HG02973 (cell line): ENCODE measurements around the gene MTX1.
A peak's percentile ranks its signal among the peaks of the same experiment; 100 is the strongest.
"Not testable (repeated sequence)": the region's sequence is repeated elsewhere in the genome, so short reads cannot be mapped to it uniquely, and the experiment has no call there.

ENCODE experiments used
- ATAC-seq: cut with Tn5 transposase; IDR thresholded peaks from one replicate; pipeline ENCODE4 v1.9.1; 2021; ENCODE audit warnings: moderate library complexity; ENCODE audit not compliant: unreplicated experiment

Gene MTX1

GRCh38 chr1:155208541-155209311 lies at the start of gene MTX1:
TSS of gene MTX1 (plus strand) at chr1:155208695. CDS start at chr1:155208805, 110 bp downstream.
- ATAC-seq: peak; percentile 57

GRCh38 chr1:155158991-155159390 lies 49.5 kb upstream of the MTX1 start:
- no peak for ATAC-seq

- ATAC-seq: no peak
These were observed 48.4 kb upstream of the MTX1 start for GRCh38 chr1:155160128-155160527.

GRCh38 chr1:155162631-155163030 lies 45.9 kb upstream of the MTX1 start:
- ATAC-seq: not testable (repeated sequence)

GRCh38 chr1:155163785-155164184 lies 44.7 kb upstream of the MTX1 start:
- not testable (repeated sequence) for ATAC-seq

GRCh38 chr1:155164625-155165024 lies 43.9 kb upstream of the MTX1 start:
- ATAC-seq: not testable (repeated sequence)

GRCh38 chr1:155166051-155166470 lies 42.4 kb upstream of the MTX1 start:
- no peak for ATAC-seq

- no peak for ATAC-seq
These were observed 41.9 kb upstream of the MTX1 start for GRCh38 chr1:155166471-155167165.

GRCh38 chr1:155167166-155168104 lies 41.1 kb upstream of the MTX1 start:
- ATAC-seq: no peak

GRCh38 chr1:155168105-155168445 lies 40.4 kb upstream of the MTX1 start:
- not testable (repeated sequence) for ATAC-seq

GRCh38 chr1:155168456-155169210 lies 39.9 kb upstream of the MTX1 start:
- ATAC-seq: no peak

GRCh38 chr1:155169541-155169940 lies 39.0 kb upstream of the MTX1 start:
- no peak for ATAC-seq

GRCh38 chr1:155170101-155170785 lies 38.3 kb upstream of the MTX1 start:
- no peak for ATAC-seq

- no peak for ATAC-seq
These were observed 37.7 kb upstream of the MTX1 start for GRCh38 chr1:155170806-155171205.

GRCh38 chr1:155171836-155172731 lies 36.4 kb upstream of the MTX1 start:
- ATAC-seq: peak; percentile 9

GRCh38 chr1:155172732-155173477 lies 35.6 kb upstream of the MTX1 start, which contains the start of gene KRTCAP2:
TSS of gene KRTCAP2 (minus strand) at chr1:155173304. CDS start at chr1:155173224, 80 bp downstream.
- ATAC-seq: peak; percentile 63

- no peak for ATAC-seq
These were observed 34.8 kb upstream of the MTX1 start, which contains the start of gene TRIM46 for GRCh38 chr1:155173478-155174323. TSS of gene TRIM46 (plus strand) at chr1:155173849. CDS start at chr1:155173967, 118 bp downstream.
